Neural cell (in vitro differentiated cells): Measurements from ENCODE around the gene AP3S2.

ENCODE experiments used
- CTCF ChIP-seq: fragments of 450-650 bp; IDR thresholded peaks from 2 replicates; pipeline ENCODE4 v1.5.1; 2014; ENCODE audit warnings: antibody characterized with exemption, mild to moderate bottlenecking, moderate library complexity; ENCODE audit not compliant: poor library complexity, severe bottlenecking
- EZH2 ChIP-seq: fragments of 200-600, 300-800 bp; shearing (Covaris generic), sonication (generic); IDR thresholded peaks from 2 replicates; pipeline ENCODE4 v1.6.1; 2014; ENCODE audit warnings: antibody characterized with exemption, low read length, borderline replicate concordance, mild to moderate bottlenecking; ENCODE audit not compliant: insufficient read depth, poor library complexity, severe bottlenecking
- POLR2AphosphoS5 ChIP-seq: IDR thresholded peaks from 2 replicates; pipeline ENCODE4 v1.6.1; 2012
- SMC3 ChIP-seq: fragments of 450-650 bp; conservative IDR thresholded peaks from 2 replicates; pipeline ENCODE4 v1.6.1; 2014; ENCODE audit warnings: antibody characterized with exemption, mild to moderate bottlenecking, moderate library complexity; ENCODE audit not compliant: poor library complexity

- TF ChIP-seq CTCF (no peak), POLR2AphosphoS5 (no peak), EZH2 (no peak), SMC3 (no peak)
These were observed 59.8 kb downstream of the AP3S2 start for GRCh38 chr15:89833966-89834365.
